Measurements from ENCODE around the gene PROP1. TPM values are rescaled to one million over a fixed set of nuclear protein-coding genes. Genes with fewer than 3 reads are reported as not detected.
A peak's percentile ranks its signal among the peaks of the same experiment; 100 is the strongest.

The PROP1 gene
- total and polyA plus RNA-seq, 3 experiments from 2014 or later, result not detected

DNA sequence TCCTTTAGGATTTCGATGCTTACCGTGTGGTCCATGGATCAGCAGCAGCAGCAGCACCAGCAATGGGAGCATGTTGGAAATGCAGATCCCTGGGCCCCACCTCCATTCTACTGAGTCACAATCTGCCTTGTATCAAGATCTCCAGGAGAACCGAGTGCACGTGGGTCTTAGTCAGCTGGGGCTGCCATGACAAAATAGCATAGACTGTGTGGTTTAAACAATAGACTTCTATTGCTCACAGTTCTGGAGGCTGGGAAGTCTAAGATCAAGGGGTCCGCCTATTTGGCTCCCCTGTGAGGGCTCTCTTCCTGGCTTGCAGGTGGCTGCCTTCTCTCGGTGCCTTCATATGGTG lies 1.3 kb upstream of the PROP1 start:
- ChIA-PET POLR2A (no interaction called here), CTCF (no interaction called here)
- peaks cover 9 to 20% of the 10 kb centered on the region in 2 donors for H3K27me3 Mint-ChIP-seq
- no peak overlapping the region for H3K27ac Mint-ChIP-seq
- H3K4me3 Mint-ChIP-seq, result no peak overlapping the region
- no peaks in the 10 kb centered on the region for H3K36me3 Mint-ChIP-seq
- peaks cover 0 to 1% (median 0%) of the 10 kb centered on the region in 3 donors for H3K4me1 Mint-ChIP-seq
- Histone ChIP-seq H3K4me1 (ENCODE audit: insufficient read depth, low read length) (no peaks in the 10 kb centered on the region), H3K4me3 (ENCODE audit: low read length) (no peak overlapping the region), H3K36me3 (ENCODE audit: insufficient read depth, low read length) (no peaks in the 10 kb centered on the region), H3K27me3 (ENCODE audit: insufficient read depth, low read length, poor library complexity, severe bottlenecking) (no peaks in the 10 kb centered on the region), H3K9me3 (ENCODE audit: low read length) (no peaks in the 10 kb centered on the region), H3K27ac (ENCODE audit: low read depth, low read length) (no peak overlapping the region)
- peaks cover 0 to 2% (median 0%) of the 10 kb centered on the region in 5 donors for H3K9me3 Mint-ChIP-seq
- DNase-seq, result no peak

DNA sequence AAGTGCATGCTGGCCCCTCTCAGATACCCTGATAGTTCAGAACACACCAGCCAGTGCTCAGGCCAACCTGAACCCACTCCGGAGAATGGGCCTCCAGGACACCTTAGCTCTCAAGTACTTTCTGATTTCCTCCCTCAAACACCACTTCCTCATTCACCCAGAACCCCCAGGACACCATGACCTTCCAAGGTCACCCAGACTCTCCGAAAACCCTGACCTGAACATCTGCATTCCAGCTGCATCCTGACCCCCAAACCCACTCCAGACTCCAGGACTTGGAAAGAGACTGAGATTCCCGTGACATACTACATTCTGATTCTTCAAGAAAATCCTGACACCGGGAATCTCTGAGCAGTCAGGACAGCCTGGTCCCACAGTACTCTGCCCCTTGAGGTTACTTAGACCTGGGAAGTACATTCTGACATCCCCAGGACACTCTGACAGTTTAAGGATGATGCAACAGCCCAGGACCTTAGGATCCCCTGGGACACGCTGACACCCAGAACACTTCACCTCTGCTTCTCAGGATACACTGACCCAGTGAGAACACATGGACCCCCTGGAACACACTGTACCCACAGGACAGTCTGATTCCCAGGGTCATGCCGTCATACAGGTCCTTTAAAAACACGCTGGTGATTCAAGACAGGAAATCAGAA lies 747 bp upstream of the PROP1 start:
- Histone ChIP-seq H3K9me3 (ENCODE audit: low read length) (no peaks in the 10 kb centered on the region), H3K4me1 (ENCODE audit: insufficient read depth, low read length) (no peaks in the 10 kb centered on the region), H3K27ac (ENCODE audit: low read depth, low read length) (no peak overlapping the region), H3K36me3 (ENCODE audit: insufficient read depth, low read length) (no peaks in the 10 kb centered on the region), H3K27me3 (ENCODE audit: insufficient read depth, low read length, poor library complexity, severe bottlenecking) (no peaks in the 10 kb centered on the region), H3K4me3 (ENCODE audit: low read length) (no peak overlapping the region)
- POLR2A ChIA-PET, result no interaction called here
- Mint-ChIP-seq H3K36me3 (no peaks in the 10 kb centered on the region), H3K9me3 (peaks cover 0 to 2% (median 0%) of the 10 kb centered on the region in 5 donors), H3K4me1 (peaks cover 0 to 1% (median 0%) of the 10 kb centered on the region in 3 donors), H3K4me3 (no peak overlapping the region), H3K27me3 (peaks cover 10 to 18% of the 10 kb centered on the region in 2 donors), H3K27ac (no peak overlapping the region)
- DNase-seq, result no peak
- CTCF ChIA-PET, result no interaction called here

DNA sequence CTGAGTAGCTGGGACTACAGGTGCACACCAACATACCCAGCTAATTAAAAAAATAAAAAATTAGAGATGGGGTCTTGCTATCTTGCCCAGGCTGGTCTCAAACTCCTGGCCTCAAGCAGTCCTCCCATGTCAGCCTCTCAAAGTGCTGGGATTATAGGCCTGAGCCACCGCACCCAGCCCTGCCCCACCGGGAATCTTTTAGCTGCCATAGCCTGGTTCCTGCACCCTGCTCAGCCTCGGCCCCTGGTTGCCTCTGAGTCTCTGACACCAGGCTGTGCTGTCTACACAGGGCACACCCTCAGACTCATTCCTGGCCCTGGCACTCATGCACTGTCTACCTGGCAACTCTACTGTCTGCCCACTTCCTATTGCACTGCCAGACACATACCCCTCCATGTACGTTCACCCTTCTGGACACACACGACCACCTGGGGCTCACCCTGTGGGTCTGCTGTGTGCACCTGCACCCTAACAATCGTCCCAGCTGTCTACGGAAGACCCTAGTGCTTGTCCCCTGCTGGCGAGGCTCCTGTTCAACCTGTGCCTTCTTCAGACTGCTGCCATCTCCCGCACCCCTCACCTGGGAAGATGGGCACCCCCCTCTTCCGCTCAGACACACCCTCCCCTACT lies 1.4 kb downstream of the PROP1 start:
- ChIA-PET POLR2A (no interaction called here), CTCF (no interaction called here)
- Mint-ChIP-seq H3K36me3 (no peaks in the 10 kb centered on the region), H3K4me3 (no peak overlapping the region), H3K27ac (no peak overlapping the region), H3K9me3 (peaks cover 0 to 2% (median 0%) of the 10 kb centered on the region in 5 donors), H3K4me1 (peaks cover 0 to 1% (median 0%) of the 10 kb centered on the region in 3 donors), H3K27me3 (peaks cover 19 to 20% of the 10 kb centered on the region in 2 donors)
- H3K4me1 ChIP-seq (ENCODE audit: insufficient read depth, low read length), result no peaks in the 10 kb centered on the region
- H3K9me3 ChIP-seq (ENCODE audit: low read length), result no peaks in the 10 kb centered on the region
- H3K27me3 ChIP-seq (ENCODE audit: insufficient read depth, low read length, poor library complexity, severe bottlenecking), result no peaks in the 10 kb centered on the region
- no peaks in the 10 kb centered on the region for H3K36me3 ChIP-seq (ENCODE audit: insufficient read depth, low read length)
- H3K27ac ChIP-seq (ENCODE audit: low read depth, low read length), result no peak overlapping the region
- DNase-seq, result no peak
- no peak overlapping the region for H3K4me3 ChIP-seq (ENCODE audit: low read length)

DNA sequence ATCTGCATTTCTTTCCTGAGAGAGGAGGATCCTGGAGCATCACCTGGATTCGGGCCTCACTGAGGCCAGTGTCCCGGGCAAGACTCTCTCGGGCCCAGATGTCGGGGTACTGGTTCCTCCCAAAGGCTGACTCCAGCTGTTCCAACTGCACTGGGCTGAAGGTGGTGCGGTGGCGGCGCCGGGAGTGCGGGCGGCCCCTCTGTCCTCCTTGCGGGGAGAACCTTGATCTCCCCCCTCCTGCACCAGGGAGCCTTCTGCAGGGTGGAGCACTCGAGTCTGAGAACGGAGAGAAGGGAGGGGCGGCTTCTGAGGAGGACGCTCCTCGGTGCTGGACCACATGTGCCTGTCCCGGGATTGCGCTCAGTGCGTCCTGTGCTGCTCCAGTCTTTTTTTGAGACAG lies 2.0 kb downstream of the PROP1 start:
- CTCF ChIA-PET, result no interaction called here
- H3K9me3 Mint-ChIP-seq, result peaks cover 0 to 2% (median 0%) of the 10 kb centered on the region in 5 donors

DNA sequence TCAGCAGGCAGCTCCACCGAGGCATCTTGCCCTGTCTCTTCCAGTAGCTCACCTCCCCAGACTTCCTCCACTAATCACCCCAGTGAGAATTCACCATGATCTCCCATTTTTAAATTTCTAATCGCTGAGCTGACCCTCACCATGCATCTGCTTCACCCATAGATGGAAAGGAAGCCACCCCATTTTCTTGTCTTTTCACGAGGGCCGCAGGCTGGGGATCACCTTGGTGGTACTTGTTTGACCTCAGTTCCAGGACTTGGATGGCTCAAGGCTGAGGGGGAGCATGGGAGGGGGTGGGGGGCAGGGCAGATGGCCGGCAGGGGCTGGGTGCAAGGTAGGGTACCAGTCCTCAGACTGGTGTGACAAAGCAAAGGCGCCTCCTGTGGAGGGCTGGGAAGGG lies 3.6 kb downstream of the PROP1 start:
- H3K36me3 ChIP-seq (ENCODE audit: insufficient read depth, low read length), result no peaks in the 10 kb centered on the region
- H3K4me1 Mint-ChIP-seq, result peaks cover 0 to 1% (median 0%) of the 10 kb centered on the region in 3 donors
- peaks cover 0 to 2% (median 0%) of the 10 kb centered on the region in 5 donors for H3K9me3 Mint-ChIP-seq
- no peaks in the 10 kb centered on the region for H3K27me3 ChIP-seq (ENCODE audit: insufficient read depth, low read length, poor library complexity, severe bottlenecking)
- H3K27ac Mint-ChIP-seq, result no peak overlapping the region
- no peaks in the 10 kb centered on the region for H3K4me1 ChIP-seq (ENCODE audit: insufficient read depth, low read length)
- no peak overlapping the region for H3K27ac ChIP-seq (ENCODE audit: low read depth, low read length)
- H3K36me3 Mint-ChIP-seq, result no peaks in the 10 kb centered on the region
- no peak overlapping the region for H3K4me3 ChIP-seq (ENCODE audit: low read length)
- H3K9me3 ChIP-seq (ENCODE audit: low read length), result no peaks in the 10 kb centered on the region
- CTCF ChIA-PET, result no interaction called here
- peaks cover 24 to 31% of the 10 kb centered on the region in 2 donors for H3K27me3 Mint-ChIP-seq
- no peak overlapping the region for H3K4me3 Mint-ChIP-seq
- no peak for DNase-seq
- POLR2A ChIA-PET, result no interaction called here

More for the DNA sequence above, 2.0 kb downstream of the PROP1 start:
- Mint-ChIP-seq H3K27ac (no peak overlapping the region), H3K27me3 (peaks cover 19 to 26% of the 10 kb centered on the region in 2 donors), H3K4me3 (no peak overlapping the region), H3K36me3 (no peaks in the 10 kb centered on the region), H3K4me1 (peaks cover 0 to 1% (median 0%) of the 10 kb centered on the region in 3 donors)
- Histone ChIP-seq H3K36me3 (ENCODE audit: insufficient read depth, low read length) (no peaks in the 10 kb centered on the region), H3K27ac (ENCODE audit: low read depth, low read length) (no peak overlapping the region), H3K9me3 (ENCODE audit: low read length) (no peaks in the 10 kb centered on the region), H3K4me1 (ENCODE audit: insufficient read depth, low read length) (no peaks in the 10 kb centered on the region), H3K27me3 (ENCODE audit: insufficient read depth, low read length, poor library complexity, severe bottlenecking) (no peaks in the 10 kb centered on the region), H3K4me3 (ENCODE audit: low read length) (no peak overlapping the region)
- no peak for DNase-seq
- POLR2A ChIA-PET, result no interaction called here

DNA sequence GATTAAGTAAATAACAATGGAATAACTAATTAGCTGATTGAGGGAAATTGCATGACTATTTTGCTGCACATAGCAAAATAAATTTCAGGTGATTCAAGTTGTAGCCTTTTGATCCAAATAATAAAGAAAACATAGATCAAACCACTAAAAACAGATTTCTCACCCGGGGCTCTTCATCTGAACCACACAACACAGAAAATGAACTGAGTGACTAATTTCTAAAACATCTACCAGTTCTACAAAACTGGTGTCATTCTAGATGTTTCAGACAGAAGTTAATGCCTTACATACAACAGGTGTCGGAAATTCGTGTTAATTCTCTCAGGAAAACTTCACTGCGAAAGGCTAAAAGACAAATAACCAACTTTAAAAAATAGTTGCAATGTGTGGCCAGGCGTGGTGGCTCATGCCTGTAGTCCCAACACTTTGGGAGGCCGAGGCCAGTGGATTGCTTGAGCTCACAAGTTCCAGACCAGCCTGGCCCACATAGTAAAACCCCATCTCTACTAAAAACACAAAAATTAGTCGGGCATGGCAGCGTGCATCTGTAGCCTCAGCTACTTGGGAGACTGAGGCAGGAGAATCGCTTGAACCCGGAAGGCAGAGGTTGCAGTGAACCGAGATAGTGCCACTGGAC lies 6.9 kb downstream of the PROP1 start:
- Histone ChIP-seq H3K27ac (ENCODE audit: low read depth, low read length) (no peak overlapping the region), H3K36me3 (ENCODE audit: insufficient read depth, low read length) (no peaks in the 10 kb centered on the region), H3K27me3 (ENCODE audit: insufficient read depth, low read length, poor library complexity, severe bottlenecking) (peaks cover 7% of the 10 kb centered on the region), H3K4me1 (ENCODE audit: insufficient read depth, low read length) (no peaks in the 10 kb centered on the region), H3K4me3 (ENCODE audit: low read length) (no peak overlapping the region), H3K9me3 (ENCODE audit: low read length) (no peaks in the 10 kb centered on the region)
- Mint-ChIP-seq H3K4me3 (no peak overlapping the region), H3K27ac (no peak overlapping the region), H3K27me3 (peaks cover 29 to 48% of the 10 kb centered on the region in 2 donors), H3K36me3 (no peaks in the 10 kb centered on the region), H3K9me3 (no peaks in the 10 kb centered on the region), H3K4me1 (peaks cover 0 to 7% (median 5%) of the 10 kb centered on the region in 3 donors)
- ChIA-PET CTCF (no interaction called here), POLR2A (no interaction called here)
- no peak for DNase-seq

DNA sequence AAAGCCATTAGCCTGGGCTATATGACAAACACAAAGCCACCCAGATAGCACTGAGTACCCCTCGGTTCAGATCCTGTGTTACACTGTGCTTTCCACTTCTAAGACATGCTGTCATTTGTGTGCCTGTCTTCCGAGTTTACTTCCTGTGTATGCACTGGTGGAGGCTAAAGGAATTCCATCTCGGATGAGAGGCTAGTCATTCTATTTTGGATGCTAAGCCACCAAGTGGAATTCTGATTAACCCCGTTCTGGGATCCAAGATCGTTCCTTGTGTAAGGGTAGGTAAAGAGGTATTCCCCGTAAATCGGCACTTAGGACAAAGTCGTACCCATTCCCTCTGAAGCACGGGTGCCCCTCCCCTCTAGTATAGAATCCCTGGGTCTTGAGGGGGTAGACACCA lies 8.7 kb downstream of the PROP1 start:
- Mint-ChIP-seq H3K27me3 (peaks cover 38 to 59% of the 10 kb centered on the region in 2 donors), H3K4me3 (no peak overlapping the region), H3K4me1 (peaks cover 0 to 10% (median 3%) of the 10 kb centered on the region in 3 donors), H3K36me3 (no peaks in the 10 kb centered on the region), H3K9me3 (no peaks in the 10 kb centered on the region), H3K27ac (no peak overlapping the region)
- no peak overlapping the region for H3K4me3 ChIP-seq (ENCODE audit: low read length)
- H3K27ac ChIP-seq (ENCODE audit: low read depth, low read length), result no peak overlapping the region
- POLR2A ChIA-PET, result no interaction called here
- DNase-seq, result no peak
- H3K4me1 ChIP-seq (ENCODE audit: insufficient read depth, low read length), result no peaks in the 10 kb centered on the region
- H3K9me3 ChIP-seq (ENCODE audit: low read length), result no peaks in the 10 kb centered on the region
- H3K36me3 ChIP-seq (ENCODE audit: insufficient read depth, low read length), result no peaks in the 10 kb centered on the region
- H3K27me3 ChIP-seq (ENCODE audit: insufficient read depth, low read length, poor library complexity, severe bottlenecking), result peaks cover 25% of the 10 kb centered on the region
- CTCF ChIA-PET, result no interaction called here

DNA sequence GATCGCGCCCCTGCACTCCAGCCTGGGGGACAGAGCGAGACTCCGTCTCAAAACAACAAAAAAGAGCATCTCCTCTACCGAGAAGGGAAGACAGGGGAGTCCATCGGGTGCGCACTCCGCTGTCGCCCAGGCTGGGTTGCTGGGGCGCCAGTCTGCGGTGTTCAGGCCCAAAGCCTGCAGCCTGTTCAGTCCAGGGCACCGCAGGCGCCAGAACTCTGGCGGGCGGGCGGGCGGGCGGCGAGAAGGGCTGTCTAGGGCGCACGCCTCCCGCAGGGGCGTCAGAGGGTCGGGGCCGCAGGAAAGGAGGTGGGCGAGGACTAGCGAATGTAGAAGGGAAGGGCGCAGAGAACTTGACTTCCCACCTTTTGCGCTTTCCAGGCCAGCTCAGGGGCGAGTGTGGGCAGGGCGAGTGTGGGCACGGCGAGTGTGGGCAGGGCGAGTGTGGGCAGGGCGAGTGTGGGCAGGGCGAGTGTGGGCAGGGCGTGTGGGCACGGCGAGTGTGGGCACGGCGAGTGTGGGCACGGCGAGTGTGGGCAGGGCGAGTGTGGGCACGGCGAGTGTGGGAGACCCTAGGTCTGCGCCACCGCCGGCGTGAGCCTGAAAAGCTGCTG lies 10.5 kb downstream of the PROP1 start:
- Mint-ChIP-seq H3K36me3 (no peaks in the 10 kb centered on the region), H3K4me1 (peaks cover 0 to 10% (median 3%) of the 10 kb centered on the region in 3 donors), H3K9me3 (peaks cover 0 to 4% (median 0%) of the 10 kb centered on the region in 5 donors), H3K27ac (no peak overlapping the region), H3K27me3 (peaks cover 42 to 60% of the 10 kb centered on the region in 2 donors), H3K4me3 (peak overlapping the region in 1 of 7 donors; percentile 47)
- ChIA-PET POLR2A (no interaction called here), CTCF (no interaction called here)
- Histone ChIP-seq H3K4me1 (ENCODE audit: insufficient read depth, low read length) (no peaks in the 10 kb centered on the region), H3K9me3 (ENCODE audit: low read length) (no peaks in the 10 kb centered on the region), H3K27me3 (ENCODE audit: insufficient read depth, low read length, poor library complexity, severe bottlenecking) (peaks cover 31% of the 10 kb centered on the region), H3K27ac (ENCODE audit: low read depth, low read length) (no peak overlapping the region), H3K4me3 (ENCODE audit: low read length) (no peak overlapping the region), H3K36me3 (ENCODE audit: insufficient read depth, low read length) (no peaks in the 10 kb centered on the region)
- DNase-seq, result no peak

All from CD8-positive, alpha-beta memory T cell (primary cell).